ENCODE measurements around the gene DNAJC8. TPM values are rescaled to one million over a fixed set of nuclear protein-coding genes. Genes with fewer than 3 reads are reported as not detected.

The DNAJC8 gene
- total RNA-seq, 6 experiments from 2014 or later: 101 to 112 (median 105) TPM

GRCh38 chr1:28243685-28244311, 11.0 kb upstream of the DNAJC8 start:
- H3K27ac Mint-ChIP-seq: no peak overlapping the region
- H3K36me3 Mint-ChIP-seq (ENCODE audit: low read depth): peaks cover 6% of the 10 kb centered on the region
- TF ChIP-seq, protein P1, sequence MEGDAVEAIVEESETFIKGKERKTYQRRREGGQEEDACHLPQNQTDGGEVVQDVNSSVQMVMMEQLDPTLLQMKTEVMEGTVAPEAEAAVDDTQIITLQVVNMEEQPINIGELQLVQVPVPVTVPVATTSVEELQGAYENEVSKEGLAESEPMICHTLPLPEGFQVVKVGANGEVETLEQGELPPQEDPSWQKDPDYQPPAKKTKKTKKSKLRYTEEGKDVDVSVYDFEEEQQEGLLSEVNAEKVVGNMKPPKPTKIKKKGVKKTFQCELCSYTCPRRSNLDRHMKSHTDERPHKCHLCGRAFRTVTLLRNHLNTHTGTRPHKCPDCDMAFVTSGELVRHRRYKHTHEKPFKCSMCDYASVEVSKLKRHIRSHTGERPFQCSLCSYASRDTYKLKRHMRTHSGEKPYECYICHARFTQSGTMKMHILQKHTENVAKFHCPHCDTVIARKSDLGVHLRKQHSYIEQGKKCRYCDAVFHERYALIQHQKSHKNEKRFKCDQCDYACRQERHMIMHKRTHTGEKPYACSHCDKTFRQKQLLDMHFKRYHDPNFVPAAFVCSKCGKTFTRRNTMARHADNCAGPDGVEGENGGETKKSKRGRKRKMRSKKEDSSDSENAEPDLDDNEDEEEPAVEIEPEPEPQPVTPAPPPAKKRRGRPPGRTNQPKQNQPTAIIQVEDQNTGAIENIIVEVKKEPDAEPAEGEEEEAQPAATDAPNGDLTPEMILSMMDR (IDR thresholded peaks at IDR 0.05): no peak
- peaks cover 28% of the 10 kb centered on the region for H3K4me1 Mint-ChIP-seq (ENCODE audit: low read depth)
- peaks cover 4% of the 10 kb centered on the region for H3K27me3 Mint-ChIP-seq (ENCODE audit: insufficient read depth)
- peaks cover 3% of the 10 kb centered on the region; the same call in 1 of the 2 replicates for H3K9me3 Mint-ChIP-seq
- no peak overlapping the region for H3K4me3 Mint-ChIP-seq
- no peak for DNase-seq

GRCh38 chr1:28241638-28242241, 8.9 kb upstream of the DNAJC8 start:
- Mint-ChIP-seq H3K36me3 (ENCODE audit: low read depth) (peaks cover 5% of the 10 kb centered on the region), H3K4me1 (ENCODE audit: low read depth) (peaks cover 11% of the 10 kb centered on the region), H3K4me3 (no peak overlapping the region)

DNA sequence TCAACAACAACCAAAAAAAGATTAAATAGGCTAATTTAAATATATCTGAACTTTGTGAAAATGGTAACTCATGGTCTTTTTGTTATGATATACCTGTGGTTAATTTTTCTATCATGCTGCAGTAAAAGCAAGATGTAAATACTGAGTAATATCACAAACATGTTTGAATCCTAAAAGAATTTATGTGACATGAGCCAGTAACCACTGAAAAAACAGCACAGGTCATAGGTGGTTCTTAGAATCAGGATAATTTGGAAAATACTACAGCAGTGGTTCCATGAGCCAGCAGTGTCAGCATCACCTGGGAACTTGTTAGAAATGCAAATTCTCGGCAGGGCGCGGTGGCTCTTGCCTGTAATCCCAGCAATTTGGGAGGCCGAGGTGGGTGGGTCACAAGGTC, 7.2 kb upstream of the DNAJC8 start:
- no peaks in the 10 kb centered on the region for H3K36me3 Mint-ChIP-seq (ENCODE audit: low read depth)
- no peaks in the 10 kb centered on the region for H3K9me3 Mint-ChIP-seq
- TF ChIP-seq, protein P1 (IDR thresholded peaks at IDR 0.05): no peak
- DNase-seq: no peak
- peaks cover 3% of the 10 kb centered on the region for H3K27me3 Mint-ChIP-seq (ENCODE audit: insufficient read depth)
- H3K4me1 Mint-ChIP-seq (ENCODE audit: low read depth): peaks cover 5% of the 10 kb centered on the region
- H3K27ac Mint-ChIP-seq: no peak overlapping the region
- H3K4me3 Mint-ChIP-seq: no peak overlapping the region

More at GRCh38 chr1:28241638-28242241, 8.9 kb upstream of the DNAJC8 start:
- DNase-seq: no peak
- H3K9me3 Mint-ChIP-seq: peaks cover 3% of the 10 kb centered on the region; the same call in 1 of the 2 replicates
- peaks cover 4% of the 10 kb centered on the region for H3K27me3 Mint-ChIP-seq (ENCODE audit: insufficient read depth)
- no peak overlapping the region for H3K27ac Mint-ChIP-seq
- TF ChIP-seq, protein P1 (IDR thresholded peaks at IDR 0.05): no peak

DNA sequence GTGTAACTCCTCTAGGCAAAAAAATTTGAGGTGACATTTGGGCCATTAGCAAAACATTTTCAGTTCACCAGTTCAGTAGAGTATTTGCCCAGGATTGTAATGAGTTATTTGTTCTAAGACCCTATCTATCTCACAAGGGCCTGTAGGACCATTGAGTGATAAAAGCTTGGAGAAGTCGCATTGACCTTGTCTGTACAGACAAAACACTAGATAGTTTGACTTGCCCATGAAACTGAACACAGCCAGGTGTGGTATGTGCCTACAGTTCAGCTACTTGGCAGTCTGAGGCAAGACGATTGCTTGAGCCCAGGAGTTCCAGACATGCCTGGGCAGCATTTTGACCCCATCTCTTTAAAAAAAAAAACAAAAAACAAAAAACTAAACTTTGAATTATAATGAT, 6.2 kb upstream of the DNAJC8 start:
- Mint-ChIP-seq H3K4me1 (ENCODE audit: low read depth) (peaks cover 5% of the 10 kb centered on the region), H3K36me3 (ENCODE audit: low read depth) (no peaks in the 10 kb centered on the region), H3K27me3 (ENCODE audit: insufficient read depth) (peaks cover 2% of the 10 kb centered on the region; the same call in 1 of the 2 replicates), H3K9me3 (no peaks in the 10 kb centered on the region), H3K27ac (no peak overlapping the region), H3K4me3 (no peak overlapping the region)
- TF ChIP-seq, protein P1 (IDR thresholded peaks at IDR 0.05): no peak
- no peak for DNase-seq

GRCh38 chr1:28236656-28237322, 4.0 kb upstream of the DNAJC8 start:
- Mint-ChIP-seq H3K4me1 (ENCODE audit: low read depth) (peaks cover 17% of the 10 kb centered on the region), H3K4me3 (no peak overlapping the region), H3K9me3 (no peaks in the 10 kb centered on the region), H3K36me3 (ENCODE audit: low read depth) (peaks cover 12% of the 10 kb centered on the region), H3K27me3 (ENCODE audit: insufficient read depth) (peaks cover 4% of the 10 kb centered on the region; the same call in 1 of the 2 replicates), H3K27ac (no peak overlapping the region)
- TF ChIP-seq, protein P1 (IDR thresholded peaks at IDR 0.05): no peak
- DNase-seq: no peak
